ENCODE results near the gene FBXO47. TPM values are rescaled to one million over a fixed set of nuclear protein-coding genes. Genes with fewer than 3 reads are reported as not detected.

The FBXO47 gene
- total RNA-seq, 6 donors from 2014 or later: not detected

GRCh38 chr17:38894276-38894675 lies 72.9 kb downstream of the FBXO47 start:
- 43 to 54% methylated on average over 7 of the region's 7 CpGs for WGBS, 2 donors
- Histone ChIP-seq H3K9me3 (no peaks in the 10 kb centered on the region), H3K4me3 (no peak overlapping the region), H3K27ac (peak overlapping the region; percentile 64 to 79 (median 72)), H3K27me3 (no peaks in the 10 kb centered on the region), H3K36me3 (peaks cover 12 to 90% (median 54%) of the 10 kb centered on the region in 4 donors), H3K4me1 (peaks cover 60 to 80% (median 66%) of the 10 kb centered on the region in 4 donors)
- TF ChIP-seq EP300 (IDR thresholded peaks at IDR 0.05): no peak
- no peak for TF ChIP-seq CTCF (IDR thresholded peaks at IDR 0.05)
- no peak for TF ChIP-seq POLR2A (IDR thresholded peaks at IDR 0.05)
- TF ChIP-seq POLR2AphosphoS5 (IDR thresholded peaks at IDR 0.05): no peak
- DNase-seq (no peak), ATAC-seq (ENCODE audit: low FRiP score in 2 of 2) (no peak)

- H3K36me3 ChIP-seq: peaks cover 12 to 85% (median 49%) of the 10 kb centered on the region in 4 donors
- peak in 1 of 2 donors; percentile 13 for ATAC-seq (ENCODE audit: low FRiP score in 2 of 2)
- DNase-seq: no peak
- no peak overlapping the region for H3K4me3 ChIP-seq
- no peaks in the 10 kb centered on the region for H3K9me3 ChIP-seq
- peak overlapping the region; percentile 64 to 79 (median 72) for H3K27ac ChIP-seq
- H3K4me1 ChIP-seq: peaks cover 53 to 74% (median 59%) of the 10 kb centered on the region in 4 donors
- no peaks in the 10 kb centered on the region for H3K27me3 ChIP-seq
- 31% methylated on average over 5 to 6 of the region's 6 CpGs for WGBS, 2 donors
- TF ChIP-seq EP300 (IDR thresholded peaks at IDR 0.05) (no peak), CTCF (IDR thresholded peaks at IDR 0.05) (no peak), POLR2A (IDR thresholded peaks at IDR 0.05) (no peak), POLR2AphosphoS5 (IDR thresholded peaks at IDR 0.05) (no peak)
Observed at GRCh38 chr17:38893607-38894006, 73.6 kb downstream of the FBXO47 start.

GRCh38 chr17:38893113-38893512 lies 74.1 kb downstream of the FBXO47 start:
- no peak for TF ChIP-seq CTCF (IDR thresholded peaks at IDR 0.05)
- no peak for TF ChIP-seq EP300 (IDR thresholded peaks at IDR 0.05)
- no peak for TF ChIP-seq POLR2A (IDR thresholded peaks at IDR 0.05)
- TF ChIP-seq POLR2AphosphoS5 (IDR thresholded peaks at IDR 0.05): no peak
- no peaks in the 10 kb centered on the region for H3K9me3 ChIP-seq
- ATAC-seq (ENCODE audit: low FRiP score in 2 of 2): no peak

GRCh38 chr17:38892620-38893019 lies 74.6 kb downstream of the FBXO47 start:
- peak overlapping the region in 2 of 4 donors; percentile 74 to 79 for H3K27ac ChIP-seq
- no peak for ATAC-seq (ENCODE audit: low FRiP score in 2 of 2)
- WGBS, 2 donors: 83 to 84% methylated on average over 9 to 13 of the region's 13 CpGs

More at GRCh38 chr17:38893113-38893512, 74.1 kb downstream of the FBXO47 start:
- DNase-seq: no peak
- Histone ChIP-seq H3K27ac (peak overlapping the region; percentile 64 to 79 (median 72)), H3K4me3 (no peak overlapping the region), H3K27me3 (no peaks in the 10 kb centered on the region), H3K36me3 (peaks cover 12 to 84% (median 50%) of the 10 kb centered on the region in 4 donors), H3K4me1 (peaks cover 48 to 73% (median 54%) of the 10 kb centered on the region in 4 donors)
- WGBS, 2 donors: 66 to 91% methylated on average over 5 of the region's 5 CpGs

More at GRCh38 chr17:38892620-38893019, 74.6 kb downstream of the FBXO47 start:
- H3K4me3 ChIP-seq: no peak overlapping the region
- TF ChIP-seq EP300 (IDR thresholded peaks at IDR 0.05): no peak
- no peak for TF ChIP-seq POLR2AphosphoS5 (IDR thresholded peaks at IDR 0.05)
- no peak for TF ChIP-seq POLR2A (IDR thresholded peaks at IDR 0.05)
- TF ChIP-seq CTCF (IDR thresholded peaks at IDR 0.05): no peak
- H3K36me3 ChIP-seq: peaks cover 12 to 84% (median 54%) of the 10 kb centered on the region in 4 donors
- DNase-seq: no peak
- H3K9me3 ChIP-seq: no peaks in the 10 kb centered on the region
- H3K4me1 ChIP-seq: peaks cover 47 to 70% (median 52%) of the 10 kb centered on the region in 4 donors
- no peaks in the 10 kb centered on the region for H3K27me3 ChIP-seq

All from upper lobe of left lung (tissue), 6 donors.